NCI-H774 (cell line): Measurements from ENCODE around the gene NCAPH2.

Experiments used
- DNase-seq: peaks from one replicate; lab custom pipeline; 2025; lab: John Stamatoyannopoulos, UW

NCAPH2 gene

GRCh38 chr22:50490531-50491308 is 17.3 kb upstream of the NCAPH2 start:
- no peak for DNase-seq

GRCh38 chr22:50497093-50497492 is 10.9 kb upstream of the NCAPH2 start:
- no peak for DNase-seq

GRCh38 chr22:50498322-50498890 is 9.6 kb upstream of the NCAPH2 start:
- peak; percentile 36 for DNase-seq

- DNase-seq: no peak
Observed at GRCh38 chr22:50500452-50500851, 7.6 kb upstream of the NCAPH2 start.

GRCh38 chr22:50502096-50502495 is 5.9 kb upstream of the NCAPH2 start:
- no peak for DNase-seq

GRCh38 chr22:50502628-50503474 is 5.2 kb upstream of the NCAPH2 start:
- no peak for DNase-seq

GRCh38 chr22:50503475-50504145 is 4.4 kb upstream of the NCAPH2 start:
- no peak for DNase-seq

GRCh38 chr22:50504369-50505211 is 3.4 kb upstream of the NCAPH2 start:
- DNase-seq: no peak

GRCh38 chr22:50505276-50505775 is 2.7 kb upstream of the NCAPH2 start:
- DNase-seq: no peak

- DNase-seq: no peak
Observed at GRCh38 chr22:50505776-50506610, 2.0 kb upstream of the NCAPH2 start.

GRCh38 chr22:50506611-50507420 is 1.2 kb upstream of the NCAPH2 start:
- no peak for DNase-seq

GRCh38 chr22:50507421-50507990 is 518 bp upstream of the NCAPH2 start, which contains the start of gene LMF2:
LMF2 (minus strand) TSS chr22:50507702; CDS start chr22:50507675, 27 bp downstream.
- DNase-seq: peak; percentile 80

GRCh38 chr22:50508897-50509296 is 873 bp downstream of the NCAPH2 start:
- no peak for DNase-seq

- DNase-seq: no peak
Observed at GRCh38 chr22:50513175-50513574, 5.2 kb downstream of the NCAPH2 start.

GRCh38 chr22:50516068-50516467 is 8.0 kb downstream of the NCAPH2 start:
- DNase-seq: no peak

GRCh38 chr22:50516891-50517290 is 8.9 kb downstream of the NCAPH2 start:
- no peak for DNase-seq

- DNase-seq: no peak
Observed at GRCh38 chr22:50517495-50518260, 9.7 kb downstream of the NCAPH2 start.

GRCh38 chr22:50518606-50519005 is 10.6 kb downstream of the NCAPH2 start:
- no peak for DNase-seq
